GM23248 (cell line): ENCODE data around the gene PRTN3.

ENCODE experiments used
- EZH2 ChIP-seq: fragments of 200-600 bp; sonication (generic); IDR thresholded peaks from 2 replicates; pipeline ENCODE4 v1.6.1; 2018; ENCODE audit warnings: antibody characterized with exemption, mild to moderate bottlenecking; ENCODE audit not compliant: insufficient read depth, poor library complexity, severe bottlenecking
- EZH2phosphoT487 ChIP-seq: fragments of 200-600 bp; sonication (generic); IDR thresholded peaks from 2 replicates; pipeline ENCODE4 v1.6.1; 2018; ENCODE audit warnings: antibody characterized with exemption, moderate library complexity, mild to moderate bottlenecking, low read depth; ENCODE audit not compliant: insufficient read depth

GRCh38 chr19:843180-843835 is 2.5 kb downstream of the PRTN3 start:
- TF ChIP-seq EZH2: no peak
- TF ChIP-seq EZH2phosphoT487: no peak
